ENCODE measurements around the gene ZNF318.

ZNF318 gene

GRCh38 chr6:43297644-43298564 lies 71.5 kb downstream of the ZNF318 start, which contains the start of gene SLC22A7:
Gene SLC22A7 (plus strand): TSS chr6:43298260. CDS start chr6:43298359, 99 bp downstream.
- DNase-seq: no peak

- DNase-seq: no peak
These were observed 72.5 kb downstream of the ZNF318 start for GRCh38 chr6:43296780-43297497.

GRCh38 chr6:43295456-43295855 lies 74.0 kb downstream of the ZNF318 start:
- DNase-seq: no peak

GRCh38 chr6:43294536-43294935 lies 74.9 kb downstream of the ZNF318 start:
- DNase-seq: no peak

GRCh38 chr6:43293698-43294097 lies 75.7 kb downstream of the ZNF318 start:
- DNase-seq: no peak

- DNase-seq: no peak
These were observed 76.6 kb downstream of the ZNF318 start for GRCh38 chr6:43292763-43293318.

GRCh38 chr6:43292341-43292740 lies 77.1 kb downstream of the ZNF318 start:
- DNase-seq: no peak

GRCh38 chr6:43291708-43292107 lies 77.7 kb downstream of the ZNF318 start:
- DNase-seq: no peak

GRCh38 chr6:43290905-43291355 lies 78.5 kb downstream of the ZNF318 start:
- DNase-seq: no peak

- no peak for DNase-seq
These were observed 79.0 kb downstream of the ZNF318 start for GRCh38 chr6:43290339-43290904.

- no peak for DNase-seq
These were observed 81.4 kb downstream of the ZNF318 start for GRCh38 chr6:43287717-43288679.

- DNase-seq: no peak
These were observed 82.3 kb downstream of the ZNF318 start for GRCh38 chr6:43286980-43287716.

GRCh38 chr6:43286456-43286979 lies 82.9 kb downstream of the ZNF318 start:
- DNase-seq: no peak

Measured in Kasumi-1 (cell line).